Naive thymus-derived CD8-positive, alpha-beta T cell (primary cell): ENCODE measurements around the gene MSL2. TPM values are rescaled to one million over a fixed set of nuclear protein-coding genes. Genes with fewer than 3 reads are reported as not detected.

ENCODE experiments used
- ATAC-seq, 2 donors: fragments of 150-1000 bp; cut with Tn5 transposase in 1 of 2; sonication (Bioruptor Pico), chemical (Tn5 transposase) in 1 of 2; 1 replicate in 1 of 2; 2 replicates in 1 of 2; pipeline ENCODE4 v1.10.0; 2021; ENCODE audit warnings: mild to moderate bottlenecking in 2 of 2, moderate library complexity in 2 of 2
- POLR2A ChIA-PET: fragments of 350-600 bp; sonication (Branson Sonifier 250); formaldehyde crosslinking; loops from one replicate; lab custom pipeline; 2021; ENCODE audit warnings: antibody characterized with exemption; lab: Charles Lee
- DNase-seq, 10 donors: peaks; one replicate each; pipeline versions ENCODE4 v3.0.0 to v3.0.0-alpha.2; 2020 to 2022
- H3K27ac Mint-ChIP-seq, 10 donors: one replicate each; pipeline ENCODE4 v1.8.0; 2020 to 2022; ENCODE audit warnings: mild to moderate bottlenecking in 10 of 10, mixed read lengths in 10 of 10, moderate library complexity in 4 of 10, inconsistent platforms in 1 of 10
- H3K27me3 Mint-ChIP-seq, 5 donors: one replicate each; pipeline ENCODE4 v1.8.0; 2021 to 2022; ENCODE audit warnings: mixed read lengths in 5 of 5
- H3K36me3 Mint-ChIP-seq, 3 donors: one replicate each; pipeline ENCODE4 v1.8.0; 2020 to 2022; ENCODE audit warnings: mixed read lengths in 3 of 3, mild to moderate bottlenecking in 2 of 3, inconsistent platforms in 1 of 3
- H3K4me1 Mint-ChIP-seq, 4 donors: one replicate each; pipeline ENCODE4 v1.8.0; 2021 to 2022; ENCODE audit warnings: mixed read lengths in 4 of 4
- H3K4me3 Mint-ChIP-seq, 10 donors: one replicate each; pipeline ENCODE4 v1.8.0; 2020 to 2022; ENCODE audit warnings: mild to moderate bottlenecking in 10 of 10, mixed read lengths in 10 of 10, moderate library complexity in 6 of 10, inconsistent platforms in 1 of 10
- H3K9me3 Mint-ChIP-seq, 9 donors: one replicate each; pipeline ENCODE4 v1.8.0; 2020 to 2022; ENCODE audit warnings: mixed read lengths in 9 of 9, mild to moderate bottlenecking in 3 of 9, inconsistent platforms in 1 of 9, moderate library complexity in 1 of 9
- polyA plus RNA-seq, 3 donors: library from polyadenylated mRNA; unstranded; fragments of 300-500 nt; fragmentation: Illumina TruSeq; gene quantifications; one replicate each; pipeline ENCODE4 v1.2.3, GENCODE V29; 2021
- total RNA-seq, 8 experiments: library from RNA in 2 of 8; stranded (reverse) in 2 of 8; gene quantifications; one replicate each; pipeline ENCODE4 v1.2.3 and lab custom pipeline; 2021 to 2026

The MSL2 gene
- total and polyA plus RNA-seq, 5 experiments from 2014 or later: 28.7 to 100 (median 41.1) TPM

GRCh38 chr3:136106101-136106500 lies 90.0 kb downstream of the MSL2 start:
- H3K9me3 Mint-ChIP-seq: no peaks in the 10 kb centered on the region
- H3K36me3 Mint-ChIP-seq: peaks cover 0 to 5% (median 2%) of the 10 kb centered on the region in 3 donors
- no peak overlapping the region for H3K4me3 Mint-ChIP-seq
- POLR2A ChIA-PET: interaction anchor here (0.6 kb wide), 1 partner anchor 84 kb away, joined by 6 read pairs; no protein-coding TSS in a partner anchor
- H3K27ac Mint-ChIP-seq: no peak overlapping the region
- no peak for DNase-seq
- H3K4me1 Mint-ChIP-seq: peaks cover 6 to 21% (median 14%) of the 10 kb centered on the region in 4 donors
- no peaks in the 10 kb centered on the region for H3K27me3 Mint-ChIP-seq
- no peak for ATAC-seq

GRCh38 chr3:136105044-136105443 lies 91.1 kb downstream of the MSL2 start:
- Mint-ChIP-seq H3K4me1 (peaks cover 8 to 20% (median 13%) of the 10 kb centered on the region in 4 donors), H3K27me3 (no peaks in the 10 kb centered on the region), H3K36me3 (peaks cover 0 to 5% (median 4%) of the 10 kb centered on the region in 3 donors), H3K27ac (peak overlapping the region in 4 of 10 donors; percentile 1 to 86 (median 36)), H3K4me3 (no peak overlapping the region), H3K9me3 (no peaks in the 10 kb centered on the region)
- no peak for ATAC-seq
- POLR2A ChIA-PET: no interaction called here
- no peak for DNase-seq

Other genes with a start within 250 kb of the MSL2 start
- gene PPP2R3A, start 230.6 kb downstream of the MSL2 start, total RNA-seq: 1 to 10 TPM; 1.0 to 1.1 TPM
- under 1 TPM; 0.35 to 0.56 (median 0.51) TPM for gene PPP2R3A, start 230.6 kb downstream of the MSL2 start, polyA plus RNA-seq
- gene PCCB, start 54.0 kb upstream of the MSL2 start, total RNA-seq: 10 to 100 TPM; 14.7 to 18.5 TPM
- 10 to 100 TPM; 30.2 to 42.5 (median 39.1) TPM for gene PCCB, start 54.0 kb upstream of the MSL2 start, polyA plus RNA-seq